Panc1 (cell line): Measurements from ENCODE around the gene SLC19A1. TPM values are rescaled to one million over a fixed set of nuclear protein-coding genes. Genes with fewer than 3 reads are reported as not detected.

Experiments used
- ATAC-seq: fragments of 200-7000 bp; cut with Tn5 transposase; 2 replicates; pipeline ENCODE4 v1.9.1; 2020; ENCODE audit warnings: mild to moderate bottlenecking, moderate library complexity
- BruUV-seq: library from RNA; stranded (reverse); fragments of 400-500 nt; replicated peaks from 2 replicates; lab custom pipeline; 2021; lab: Mats Ljungman, UMichigan
- CTCF ChIA-PET: fragments of 300-600 bp; sonication (Branson Sonifier 250); formaldehyde crosslinking; loops from one replicate; lab custom pipeline; 2022; ENCODE audit warnings: antibody characterized with exemption; lab: Charles Lee
- POLR2A ChIA-PET: fragments of 300-600 bp; sonication (Branson Sonifier 250); formaldehyde crosslinking; loops from one replicate; lab custom pipeline; 2022; ENCODE audit warnings: antibody characterized with exemption; lab: Charles Lee
- DNase-seq: peaks from one replicate; pipeline ENCODE4 v3.0.0-alpha.2; 2010; ENCODE audit warnings: low read depth, low spot score
- H3K27ac ChIP-seq: 2 replicates; pipeline ENCODE4 v1.5.1; 2011; ENCODE audit warnings: mild to moderate bottlenecking, low read length, inconsistent platforms
- H3K27me3 ChIP-seq: fragments of 200-500 bp; sonication (Bioruptor generic); 2 replicates; pipeline ENCODE4 v1.6.0; 2014; ENCODE audit warnings: low read length, inconsistent platforms; ENCODE audit not compliant: control insufficient read depth, insufficient read depth
- H3K36me3 ChIP-seq: fragments of 200-500 bp; sonication (Bioruptor generic); 2 replicates; pipeline ENCODE4 v1.5.1; 2014; ENCODE audit warnings: inconsistent platforms, mild to moderate bottlenecking, low read length, moderate library complexity; ENCODE audit not compliant: control insufficient read depth, insufficient read depth
- H3K4me1 ChIP-seq: 2 replicates; pipeline ENCODE4 v1.5.1; 2011; ENCODE audit warnings: inconsistent platforms, mild to moderate bottlenecking, low read length, moderate library complexity; ENCODE audit not compliant: control insufficient read depth, insufficient read depth
- H3K4me3 ChIP-seq, 2 experiments: 2 replicates each; pipeline ENCODE4 v1.5.1; 2011 to 2012; ENCODE audit warnings: low read depth in 2 of 2, low read length in 2 of 2, mild to moderate bottlenecking in 2 of 2, inconsistent platforms in 1 of 2, moderate library complexity in 1 of 2
- H3K9me3 ChIP-seq: fragments of 200-500 bp; sonication (Bioruptor generic); 2 replicates; pipeline ENCODE4 v1.5.1; 2014; ENCODE audit warnings: low read depth, mild to moderate bottlenecking, inconsistent platforms, low read length, moderate library complexity; ENCODE audit not compliant: control insufficient read depth, insufficient read depth
- CTCF ChIP-seq: fragments of 450-650 bp; IDR thresholded peaks from 2 replicates; pipeline ENCODE4 v1.5.1; 2017; ENCODE audit warnings: mild to moderate bottlenecking
- POLR2AphosphoS5 ChIP-seq: IDR thresholded peaks from 2 replicates; pipeline ENCODE4 v1.6.1; 2012; ENCODE audit warnings: mild to moderate bottlenecking, low read depth, low read length, moderate library complexity
- REST ChIP-seq, 2 experiments: IDR thresholded peaks; 2 replicates each; pipeline ENCODE4 v1.6.1; 2011 to 2012; ENCODE audit warnings: low read depth in 2 of 2, control low read depth in 1 of 2, low read length in 1 of 2, mild to moderate bottlenecking in 1 of 2, moderate library complexity in 1 of 2; ENCODE audit not compliant: insufficient read depth in 1 of 2
- SIN3A ChIP-seq: IDR thresholded peaks from 2 replicates; pipeline ENCODE4 v1.6.1; 2012; ENCODE audit warnings: low read depth, mild to moderate bottlenecking, low read length, moderate library complexity, borderline replicate concordance; ENCODE audit not compliant: insufficient read depth
- TCF7L2 ChIP-seq: IDR thresholded peaks from 2 replicates; pipeline ENCODE4 v1.6.1; 2011; ENCODE audit warnings: mild to moderate bottlenecking, low read depth, low read length, inconsistent platforms
- in situ Hi-C: cut with HindIII; loops from 2 replicates; pipeline ENCODE4 v1.10.0; 2016; ENCODE audit warnings: low sequenced_read_pairs, low pct_unique_long_range_greater_than_20kb
- intact Hi-C: fragments of 100-400 bp; cut with micrococcal nuclease; formaldehyde crosslinking; loops from one replicate; pipeline ENCODE4 v1.10.0; 2022; ENCODE audit not compliant: unreplicated experiment
- total RNA-seq: library from RNA; stranded (reverse); gene quantifications from one replicate; pipeline ENCODE4 v1.2.1, GENCODE V29; 2021; ENCODE audit not compliant: unreplicated experiment

SLC19A1 gene
- total RNA-seq, 1 experiment from 2014 or later: 24.5 TPM

GRCh38 chr21:45455674-45456583 lies 86.3 kb downstream of the SLC19A1 start:
- intact Hi-C loops: no loop called here
- no TSS peak for BruUV-seq

GRCh38 chr21:45454926-45455673 lies 87.1 kb downstream of the SLC19A1 start:
- ChIA-PET POLR2A (interaction anchor here (0.5 kb wide), 1 partner anchor 8 kb away, joined by 3 read pairs; no protein-coding TSS in a partner anchor), CTCF (no interaction called here)

More at GRCh38 chr21:45455674-45456583, 86.3 kb downstream of the SLC19A1 start:
- peaks cover 68% of the 10 kb centered on the region for H3K4me1 ChIP-seq
- H3K27me3 ChIP-seq: no peaks in the 10 kb centered on the region
- DNase-seq (no peak), ATAC-seq (no peak; the same call in 1 of the 2 replicates)
- no peak for TF ChIP-seq TCF7L2
- no peak for TF ChIP-seq SIN3A
- in situ Hi-C loops: no loop called here
- POLR2A ChIA-PET: no interaction called here
- CTCF ChIA-PET: no interaction called here
- H3K9me3 ChIP-seq: no peaks in the 10 kb centered on the region
- H3K27ac ChIP-seq: peak overlapping the region; percentile 73
- H3K36me3 ChIP-seq: no peaks in the 10 kb centered on the region
- peak overlapping the region in 1 of 2 experiments; percentile 24; a peak in 2 of 4 replicates for H3K4me3 ChIP-seq

More at GRCh38 chr21:45454926-45455673, 87.1 kb downstream of the SLC19A1 start:
- intact Hi-C loops: no loop called here
- BruUV-seq: no TSS peak
- TF ChIP-seq POLR2AphosphoS5 (no peak), TCF7L2 (no peak), SIN3A (no peak), CTCF (no peak), REST (IDR thresholded peaks at IDR 0.05; ENCODE audit: insufficient read depth in 1 of 2, low read depth in 2 of 2, low read length in 1 of 2) (no peak)
- H3K27ac ChIP-seq: peak overlapping the region; percentile 73
- peak; percentile 75 for ATAC-seq
- H3K27me3 ChIP-seq: no peaks in the 10 kb centered on the region
- peak overlapping the region in 1 of 2 experiments; percentile 24; a peak in 2 of 4 replicates for H3K4me3 ChIP-seq
- no peaks in the 10 kb centered on the region for H3K9me3 ChIP-seq
- no peak for DNase-seq
- H3K4me1 ChIP-seq: peaks cover 66% of the 10 kb centered on the region
- in situ Hi-C loops: no loop called here
- H3K36me3 ChIP-seq: no peaks in the 10 kb centered on the region
